Endothelial cell of umbilical vein (primary cell): ENCODE results near the gene TAF15. TPM values are rescaled to one million over a fixed set of nuclear protein-coding genes. Genes with fewer than 3 reads are reported as not detected.

Experiments
- BruUV-seq: library from RNA; stranded (reverse); fragments of 400-500 nt; replicated peaks from 2 replicates; lab custom pipeline; 2021; lab: Mats Ljungman, UMichigan
- CTCF ChIA-PET: fragments of 300-600, 350-600 bp; sonication (Branson Sonifier 250); formaldehyde crosslinking; loops from one replicate; lab custom pipeline; 2021; ENCODE audit warnings: antibody characterized with exemption, inconsistent platforms; lab: Charles Lee
- POLR2A ChIA-PET: fragments of 300-600, 350-600 bp; sonication (Branson Sonifier 250); formaldehyde crosslinking; loops from one replicate; lab custom pipeline; 2021; ENCODE audit warnings: antibody characterized with exemption, inconsistent platforms; lab: Charles Lee
- DNase-seq: peaks from one replicate; pipeline ENCODE4 v3.0.0-alpha.2; 2011; ENCODE audit warnings: low read depth, low spot score
- FAIRE-seq: peaks from 2 replicates; lab custom pipeline; 2011; peaks lifted over from hg19 to GRCh38; lab: Jason Lieb, UNC
- H2AFZ ChIP-seq: 2 replicates; pipeline ENCODE4 v1.6.0; 2012; ENCODE audit warnings: low read depth, low read length, control low read depth, inconsistent platforms
- H3K27ac ChIP-seq: 2 replicates; pipeline ENCODE4 v1.5.1; 2011; ENCODE audit warnings: low read depth, mild to moderate bottlenecking, control low read depth, low read length, moderate library complexity; ENCODE audit not compliant: insufficient read depth
- H3K27me3 ChIP-seq, 2 experiments: 2 replicates each; pipeline versions ENCODE4 v1.6.0 to v1.6.1; 2011; ENCODE audit warnings: low read length in 2 of 2, mixed read lengths in 1 of 2; ENCODE audit not compliant: control insufficient read depth in 2 of 2, insufficient read depth in 2 of 2
- H3K36me3 ChIP-seq, 2 experiments: 2 replicates in 1 of 2; 3 replicates in 1 of 2; pipeline ENCODE4 v1.5.1; 2011; ENCODE audit warnings: low read length in 2 of 2, mild to moderate bottlenecking in 1 of 2, moderate library complexity in 1 of 2; ENCODE audit not compliant: control insufficient read depth in 2 of 2, insufficient read depth in 2 of 2; ENCODE audit errors: extremely low read depth in 1 of 2
- H3K4me1 ChIP-seq: 3 replicates; pipeline ENCODE4 v1.5.1; 2011; ENCODE audit warnings: mild to moderate bottlenecking, low read length; ENCODE audit not compliant: control insufficient read depth, insufficient read depth; ENCODE audit errors: extremely low read depth
- H3K4me2 ChIP-seq: 2 replicates; pipeline ENCODE4 v1.6.1; 2011; ENCODE audit warnings: low read length, control low read depth, mixed read lengths; ENCODE audit not compliant: insufficient read depth
- H3K4me3 ChIP-seq, 3 experiments: fragments of 200-600 bp in 1 of 3; sonication (generic), shearing (Covaris generic) in 1 of 3; replicated peaks in 1 of 3; 2 replicates each; pipeline ENCODE4 v1.5.1; 2011 to 2016; ENCODE audit warnings: control low read depth in 3 of 3, low read length in 3 of 3, mild to moderate bottlenecking in 2 of 3, inconsistent platforms in 1 of 3, low read depth in 1 of 3, moderate library complexity in 1 of 3; ENCODE audit not compliant: insufficient read depth in 1 of 3
- H3K79me2 ChIP-seq: 2 replicates; pipeline ENCODE4 v1.6.0; 2012; ENCODE audit warnings: low read length, inconsistent platforms; ENCODE audit not compliant: control insufficient read depth, insufficient read depth
- H3K9ac ChIP-seq: replicated peaks from 2 replicates; pipeline ENCODE3; 2011; ENCODE audit warnings: low read length, control low read depth; ENCODE audit not compliant: insufficient read depth; ENCODE audit errors: extremely low read depth
- H3K9me1 ChIP-seq: replicated peaks from 3 replicates; pipeline ENCODE4 v1.6.0; 2011; ENCODE audit warnings: mild to moderate bottlenecking, low read length; ENCODE audit not compliant: control insufficient read depth, insufficient read depth; ENCODE audit errors: extremely low read depth
- H3K9me3 ChIP-seq: replicated peaks from 2 replicates; pipeline ENCODE4 v1.5.1; 2012; ENCODE audit warnings: low read length, inconsistent platforms; ENCODE audit not compliant: control insufficient read depth, insufficient read depth
- H4K20me1 ChIP-seq: replicated peaks from 2 replicates; pipeline ENCODE3; 2011; ENCODE audit warnings: mild to moderate bottlenecking, low read length; ENCODE audit not compliant: control insufficient read depth, insufficient read depth; ENCODE audit errors: extremely low read depth
- EZH2 ChIP-seq: IDR thresholded peaks from 2 replicates; pipeline ENCODE4 v1.6.1; 2012; ENCODE audit warnings: borderline replicate concordance, low read depth, mild to moderate bottlenecking, moderate library complexity, low read length, inconsistent platforms; ENCODE audit not compliant: severe bottlenecking
- FOS ChIP-seq: IDR thresholded peaks from 2 replicates; pipeline ENCODE4 v1.6.1; 2011; ENCODE audit warnings: mild to moderate bottlenecking, low read length, moderate library complexity, borderline replicate concordance; ENCODE audit not compliant: insufficient read depth
- GATA2 ChIP-seq: IDR thresholded peaks from 2 replicates; pipeline ENCODE4 v1.7.0; 2011; ENCODE audit warnings: low read depth, mild to moderate bottlenecking, moderate library complexity, mixed read lengths, low read length; ENCODE audit not compliant: insufficient read length, insufficient read depth
- JUN ChIP-seq: IDR thresholded peaks from 2 replicates; pipeline ENCODE4 v1.6.1; 2011; ENCODE audit warnings: borderline replicate concordance, low read depth; ENCODE audit not compliant: insufficient read length, insufficient read depth
- MAX ChIP-seq: IDR thresholded peaks from 2 replicates; pipeline ENCODE4 v1.6.1; 2011; ENCODE audit not compliant: insufficient read depth, insufficient read length
- MYC ChIP-seq: IDR thresholded peaks from one replicate; pipeline ENCODE4 v1.6.1; 2011; ENCODE audit warnings: mild to moderate bottlenecking, low read depth, low read length
- POLR2A ChIP-seq: IDR thresholded peaks from 2 replicates; pipeline ENCODE4 v1.6.1; 2012; ENCODE audit warnings: low read depth, mild to moderate bottlenecking, control low read depth, low read length
- POLR2AphosphoS5 ChIP-seq: IDR thresholded peaks from 2 replicates; pipeline ENCODE4 v1.6.1; 2012; ENCODE audit warnings: low read depth, mild to moderate bottlenecking, control low read depth, low read length, moderate library complexity; ENCODE audit not compliant: insufficient read depth
- dilution Hi-C: fragments of 300-500 bp; cut with MboI; formaldehyde crosslinking; loops from one replicate; pipeline ENCODE4 v1.15.0; 2019; ENCODE audit warnings: low sequenced_read_pairs; ENCODE audit not compliant: extremely low pct_ligation_motif_present
- intact Hi-C: fragments of 100-400 bp; cut with micrococcal nuclease; formaldehyde crosslinking; loops from one replicate; pipeline ENCODE4 v1.10.0; 2022
- polyA plus RNA-seq, 4 experiments: library from polyadenylated mRNA; depleted of rRNA in 3 of 4; stranded (reverse) in 3 of 4; unstranded in 1 of 4; fragments of >200 nt; gene quantifications; 2 replicates each; pipeline versions ENCODE4 v1.2.1 to v1.2.3, GENCODE V29; 2011 to 2012; ENCODE audit warnings: missing spikeins in 1 of 4
- total RNA-seq: library from RNA; stranded (reverse); gene quantifications from 2 replicates; pipeline ENCODE4 v1.2.3, GENCODE V29; 2021
- TF ChIP-seq, protein P1 (sequence below), 2 donors: IDR thresholded peaks; 1 replicate in 1 of 2; 2 replicates in 1 of 2; pipeline ENCODE4 v1.5.1; 2011; ENCODE audit warnings: low read length in 2 of 2, mild to moderate bottlenecking in 2 of 2, moderate library complexity in 2 of 2, control low read depth in 1 of 2, inconsistent platforms in 1 of 2, low read depth in 1 of 2; ENCODE audit not compliant: insufficient read depth in 1 of 2; ENCODE audit errors: extremely low read depth in 1 of 2

The TAF15 gene
- total and polyA plus RNA-seq, 2 donors (not counting 3 experiments of a cell fraction or from before 2014, with no cell fraction given): 59.4 to 247 TPM

GRCh38 chr17:35812456-35812855 is 3.2 kb downstream of the TAF15 start:
- dilution Hi-C loops: no loop called here
- POLR2A ChIA-PET: interaction anchor here (0.7 kb wide), 1 partner anchor 49 kb away, joined by 3 read pairs; no protein-coding TSS in a partner anchor
- no peak for FAIRE-seq

DNA sequence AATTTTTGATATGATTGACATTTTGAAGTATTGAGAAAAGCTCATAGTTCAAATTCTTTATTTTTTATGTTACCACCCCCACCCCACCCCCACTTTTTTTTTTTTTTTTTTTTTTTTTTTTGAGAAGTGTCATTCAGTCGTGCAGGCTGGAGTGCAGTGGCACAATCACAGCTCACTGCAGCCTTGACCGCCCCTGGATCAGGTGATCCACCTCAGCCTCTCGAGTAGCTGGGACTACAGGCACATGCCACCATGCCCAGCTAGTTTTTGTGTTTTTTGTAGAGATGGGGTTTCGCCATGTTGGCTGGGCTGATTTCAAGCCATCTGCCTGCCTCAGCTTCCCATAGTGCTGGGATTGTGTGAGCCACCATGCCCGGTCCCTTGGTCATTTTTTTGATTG is 7.4 kb downstream of the TAF15 start:
- H3K36me3 ChIP-seq: peaks cover 2 to 20% of the 10 kb centered on the region in 2 experiments
- peaks cover 20% of the 10 kb centered on the region for H4K20me1 ChIP-seq
- intact Hi-C loops: no loop called here
- peaks cover 14% of the 10 kb centered on the region for H3K4me1 ChIP-seq
- DNase-seq: no peak
- no peak for FAIRE-seq
- H2AFZ ChIP-seq: no peak overlapping the region
- H3K27me3 ChIP-seq: no peaks in the 10 kb centered on the region
- no peak for TF ChIP-seq MAX
- TF ChIP-seq FOS: no peak
- no peak for TF ChIP-seq JUN
- TF ChIP-seq EZH2: no peak
- TF ChIP-seq MYC: no peak
- no peak for TF ChIP-seq POLR2A
- TF ChIP-seq, protein P1, sequence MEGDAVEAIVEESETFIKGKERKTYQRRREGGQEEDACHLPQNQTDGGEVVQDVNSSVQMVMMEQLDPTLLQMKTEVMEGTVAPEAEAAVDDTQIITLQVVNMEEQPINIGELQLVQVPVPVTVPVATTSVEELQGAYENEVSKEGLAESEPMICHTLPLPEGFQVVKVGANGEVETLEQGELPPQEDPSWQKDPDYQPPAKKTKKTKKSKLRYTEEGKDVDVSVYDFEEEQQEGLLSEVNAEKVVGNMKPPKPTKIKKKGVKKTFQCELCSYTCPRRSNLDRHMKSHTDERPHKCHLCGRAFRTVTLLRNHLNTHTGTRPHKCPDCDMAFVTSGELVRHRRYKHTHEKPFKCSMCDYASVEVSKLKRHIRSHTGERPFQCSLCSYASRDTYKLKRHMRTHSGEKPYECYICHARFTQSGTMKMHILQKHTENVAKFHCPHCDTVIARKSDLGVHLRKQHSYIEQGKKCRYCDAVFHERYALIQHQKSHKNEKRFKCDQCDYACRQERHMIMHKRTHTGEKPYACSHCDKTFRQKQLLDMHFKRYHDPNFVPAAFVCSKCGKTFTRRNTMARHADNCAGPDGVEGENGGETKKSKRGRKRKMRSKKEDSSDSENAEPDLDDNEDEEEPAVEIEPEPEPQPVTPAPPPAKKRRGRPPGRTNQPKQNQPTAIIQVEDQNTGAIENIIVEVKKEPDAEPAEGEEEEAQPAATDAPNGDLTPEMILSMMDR (IDR thresholded peaks at IDR 0.05; ENCODE audit: extremely low read depth in 1 of 2, insufficient read depth in 1 of 2, low read depth in 1 of 2, low read length in 2 of 2): no peak
- TF ChIP-seq POLR2AphosphoS5: no peak
- TF ChIP-seq GATA2: no peak
- POLR2A ChIA-PET: no interaction called here
- H3K4me2 ChIP-seq: no peak overlapping the region
- no peak overlapping the region for H3K27ac ChIP-seq
- no peaks in the 10 kb centered on the region for H3K9me3 ChIP-seq
- CTCF ChIA-PET: interaction anchor here (1.6 to 3.0 kb wide), 4 partner anchors 8 to 204 kb away, joined by 4 to 15 read pairs (median 5); no protein-coding TSS in a partner anchor
- no peaks in the 10 kb centered on the region for H3K9me1 ChIP-seq
- no peak overlapping the region for H3K9ac ChIP-seq
- dilution Hi-C loops: no loop called here
- BruUV-seq: no TSS peak
- H3K79me2 ChIP-seq: peaks cover 91% of the 10 kb centered on the region
- H3K4me3 ChIP-seq: no peak overlapping the region

More at GRCh38 chr17:35812456-35812855, 3.2 kb downstream of the TAF15 start:
- H4K20me1 ChIP-seq: peaks cover 20% of the 10 kb centered on the region
- BruUV-seq: no TSS peak
- H3K4me1 ChIP-seq: peaks cover 39% of the 10 kb centered on the region
- no peaks in the 10 kb centered on the region for H3K9me1 ChIP-seq
- no peaks in the 10 kb centered on the region for H3K9me3 ChIP-seq
- no peak overlapping the region for H3K27ac ChIP-seq
- DNase-seq: no peak
- no peak overlapping the region for H3K4me2 ChIP-seq
- no peaks in the 10 kb centered on the region for H3K27me3 ChIP-seq
- no peak overlapping the region for H3K9ac ChIP-seq
- H2AFZ ChIP-seq: no peak overlapping the region
- intact Hi-C loops: no loop called here
- no peak for TF ChIP-seq MAX
- TF ChIP-seq JUN: no peak
- no peak overlapping the region for H3K4me3 ChIP-seq
- CTCF ChIA-PET: interaction anchor here (11.8 kb wide), 1 partner anchor 46 kb away, joined by 453 read pairs; no protein-coding TSS in a partner anchor
- H3K79me2 ChIP-seq: peaks cover 81% of the 10 kb centered on the region
- H3K36me3 ChIP-seq: peaks cover 0 to 4% of the 10 kb centered on the region in 2 experiments
